NT2/D1 (cell line): Measurements from ENCODE around the gene FRMPD4.

Experiments used
- SUZ12 ChIP-seq: IDR thresholded peaks from 2 replicates; pipeline ENCODE4 v1.6.1; 2011; ENCODE audit not compliant: insufficient read length, insufficient read depth; ENCODE audit errors: extremely low read depth
- YY1 ChIP-seq: IDR thresholded peaks from 2 replicates; pipeline ENCODE4 v1.6.1; 2011; ENCODE audit not compliant: insufficient read length, insufficient read depth

DNA sequence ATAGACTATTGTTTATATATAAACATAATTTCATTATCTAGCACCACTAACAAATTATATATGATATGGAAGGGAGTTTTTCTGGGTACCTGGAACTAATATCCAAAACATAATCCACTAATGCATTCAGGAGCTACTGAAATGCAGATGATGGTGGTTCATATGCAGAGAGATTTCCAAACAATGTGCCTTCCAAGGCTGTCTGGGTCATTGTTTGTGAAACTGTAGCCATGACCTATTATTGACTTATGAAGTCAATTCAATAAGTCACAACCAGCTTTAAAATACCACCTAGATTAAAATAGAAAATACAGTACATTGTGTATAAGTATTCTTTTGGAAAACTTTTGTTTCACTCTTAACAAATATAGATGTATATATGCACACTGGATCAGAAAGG, 415.9 kb downstream of the FRMPD4 start:
- no peak for TF ChIP-seq YY1
- TF ChIP-seq SUZ12: no peak
